ENCODE data around the gene ADAM10. TPM values are rescaled to one million over a fixed set of nuclear protein-coding genes. Genes with fewer than 3 reads are reported as not detected.
"Not testable (repeated sequence)": the region's sequence is repeated elsewhere in the genome, so short reads cannot be mapped to it uniquely, and the experiment has no call there.

The ADAM10 gene
- 64.9 TPM for total RNA-seq
- long read RNA-seq, full-length matches to known transcripts, result 15 of 17 reads
- long read RNA-seq, partial matches to known transcripts, result 2 of 17 reads
- long read RNA-seq, other reads (novel, unspliced or antisense), result 0 of 17 reads

- DNase-seq (ENCODE audit: missing footprints), result peak; percentile 100
- intact Hi-C loops (cut with DNase I), result loop anchor here (1.0 to 10.0 kb wide), 6 partner anchors 22 to 477 kb away; partner anchors contain the start of gene MINDY2
- peak; percentile 98 for ATAC-seq
Measured at GRCh38 chr15:58749532-58750337, at the start of gene ADAM10. Gene ADAM10 (minus strand): TSS chr15:58749707. CDS start chr15:58749534, 173 bp downstream.

GRCh38 chr15:58797505-58797904 lies 48.0 kb upstream of the ADAM10 start:
- DNase-seq (ENCODE audit: missing footprints) (no peak), ATAC-seq (no peak)
- intact Hi-C loops (cut with DNase I), result no loop called here

- intact Hi-C loops (cut with DNase I), result no loop called here
- ATAC-seq, result no peak
- DNase-seq (ENCODE audit: missing footprints), result no peak
Measured at GRCh38 chr15:58795825-58796224, 46.3 kb upstream of the ADAM10 start.

DNA sequence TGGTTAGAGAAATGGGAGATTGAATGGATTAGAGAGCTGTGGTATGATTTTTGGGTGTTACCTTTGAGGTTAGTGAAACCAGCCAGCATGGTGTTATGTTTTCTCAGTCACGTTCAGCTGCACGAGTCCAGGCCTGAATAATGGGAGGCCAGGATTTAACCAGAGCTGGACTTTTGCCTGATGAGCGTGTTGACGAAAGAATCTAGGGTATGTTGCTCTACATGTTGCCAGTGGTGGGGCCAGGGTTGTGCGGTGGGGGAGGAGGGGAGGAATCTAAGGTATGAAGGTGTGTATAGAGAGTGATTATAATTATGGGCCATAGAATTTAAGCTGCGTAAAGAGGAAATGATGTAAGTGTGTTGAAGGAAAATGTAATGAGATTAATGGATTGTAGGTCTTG lies 44.4 kb upstream of the ADAM10 start:
- intact Hi-C loops (cut with DNase I), result no loop called here

DNA sequence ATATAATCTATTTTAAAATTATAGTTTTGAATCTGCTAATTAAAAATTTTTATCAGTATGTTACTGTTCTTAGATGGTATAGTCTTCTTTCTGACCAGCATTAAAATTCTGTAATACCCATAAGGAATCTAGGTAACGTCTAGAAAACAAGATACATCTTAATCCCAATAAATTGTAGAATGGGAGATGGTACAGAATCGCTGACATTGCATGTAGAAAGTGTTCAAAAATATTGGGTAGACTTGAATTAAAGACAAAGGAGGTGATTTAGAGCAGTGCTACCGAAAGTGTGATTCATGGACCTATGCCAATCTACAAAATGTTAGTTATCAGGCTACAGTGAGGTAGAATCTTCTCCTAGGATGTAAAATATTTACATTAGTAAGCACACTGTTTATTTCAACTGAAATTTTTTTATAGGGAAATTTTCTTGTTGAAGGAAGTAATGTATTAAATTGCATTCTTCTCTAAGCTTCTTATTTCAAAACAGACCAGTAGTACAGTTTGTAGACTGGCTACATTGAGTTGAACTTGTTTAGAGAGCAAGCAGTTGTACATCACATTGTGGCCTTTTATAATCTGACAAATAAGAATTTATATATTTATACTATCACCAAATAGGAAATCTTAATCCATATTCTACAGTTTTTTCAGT lies 38.7 kb upstream of the ADAM10 start:
- DNase-seq (ENCODE audit: missing footprints) (no peak), ATAC-seq (no peak)
- intact Hi-C loops (cut with DNase I), result no loop called here

More for the DNA sequence above, 44.4 kb upstream of the ADAM10 start:
- no peak for DNase-seq (ENCODE audit: missing footprints)
- ATAC-seq, result no peak

- ATAC-seq (no peak), DNase-seq (ENCODE audit: missing footprints) (no peak)
- intact Hi-C loops (cut with DNase I), result no loop called here
Measured at GRCh38 chr15:58785355-58785754, 35.8 kb upstream of the ADAM10 start.

DNA sequence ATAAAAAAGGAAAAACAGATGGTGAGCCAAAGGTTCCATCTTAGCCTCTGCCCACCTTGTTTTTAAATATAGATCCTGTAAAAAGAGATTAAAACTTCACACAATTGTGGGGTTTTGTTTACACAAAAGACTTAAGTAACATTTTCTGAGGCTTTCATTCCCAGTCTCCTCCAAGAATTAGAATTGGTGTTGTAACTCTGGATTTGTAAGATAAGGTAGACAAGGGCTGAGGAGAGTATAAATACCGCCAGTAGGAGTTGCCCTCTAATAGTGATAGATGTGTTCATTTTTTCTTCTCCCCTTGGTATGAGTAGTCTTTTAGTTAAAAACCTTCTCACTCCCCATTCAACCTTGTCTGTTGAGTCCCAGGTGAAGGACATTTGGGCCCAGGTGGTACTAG lies 30.0 kb upstream of the ADAM10 start:
- no peak for ATAC-seq
- intact Hi-C loops (cut with DNase I), result loop anchor here (10.0 kb wide), 1 partner anchor 445 kb away; no protein-coding TSS in a partner anchor
- DNase-seq (ENCODE audit: missing footprints), result no peak

GRCh38 chr15:58777107-58777506 lies 27.6 kb upstream of the ADAM10 start:
- DNase-seq (ENCODE audit: missing footprints) (no peak), ATAC-seq (no peak)
- intact Hi-C loops (cut with DNase I), result loop anchor here (10.0 kb wide), 1 partner anchor 442 kb away; no protein-coding TSS in a partner anchor

DNA sequence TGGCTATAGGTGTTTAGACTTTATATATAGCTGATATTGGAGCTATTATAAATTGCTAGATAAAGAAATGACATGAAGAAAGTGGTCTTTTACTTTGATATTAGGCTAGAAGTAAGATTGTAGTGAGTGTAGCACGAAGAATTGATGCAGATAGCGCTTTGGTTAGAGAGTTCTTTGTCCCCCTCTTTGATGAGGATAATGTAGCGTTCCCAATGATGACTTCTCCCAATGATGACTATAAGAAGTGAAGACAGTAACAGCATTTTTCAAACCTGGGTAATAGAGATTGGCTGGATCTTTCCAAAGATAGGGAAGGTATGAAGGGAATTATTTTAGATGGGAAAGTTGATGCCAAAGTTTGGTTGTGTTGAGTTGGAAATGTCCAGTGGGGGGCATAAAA lies 25.9 kb upstream of the ADAM10 start:
- intact Hi-C loops (cut with DNase I), result loop anchor here (10.0 kb wide), 1 partner anchor 441 kb away; no protein-coding TSS in a partner anchor
- DNase-seq (ENCODE audit: missing footprints), result no peak
- ATAC-seq, result no peak

DNA sequence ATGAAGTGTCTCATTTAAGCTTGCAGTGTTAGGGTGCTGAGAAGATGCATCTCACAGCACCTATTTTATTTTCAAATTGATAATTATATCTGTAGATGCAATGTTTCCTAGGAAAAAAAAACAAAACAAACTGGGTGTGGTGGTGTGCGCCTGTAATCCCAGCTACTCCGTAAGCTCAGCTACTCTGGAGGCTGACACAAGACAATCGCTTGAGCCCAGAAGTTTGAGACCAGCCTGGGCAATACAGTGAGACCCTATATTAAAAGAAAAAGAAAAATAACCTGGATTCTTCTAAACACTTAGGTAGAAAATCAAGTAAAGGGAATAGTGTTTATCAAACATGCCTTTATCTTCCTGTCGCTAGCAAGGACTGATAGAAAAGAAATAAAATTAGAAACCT lies 23.5 kb upstream of the ADAM10 start:
- no peak for DNase-seq (ENCODE audit: missing footprints)
- no peak for ATAC-seq
- intact Hi-C loops (cut with DNase I), result loop anchor here (5.0 to 10.0 kb wide), 3 partner anchors 438 to 664 kb away; partner anchors contain the start of gene FAM81A

DNA sequence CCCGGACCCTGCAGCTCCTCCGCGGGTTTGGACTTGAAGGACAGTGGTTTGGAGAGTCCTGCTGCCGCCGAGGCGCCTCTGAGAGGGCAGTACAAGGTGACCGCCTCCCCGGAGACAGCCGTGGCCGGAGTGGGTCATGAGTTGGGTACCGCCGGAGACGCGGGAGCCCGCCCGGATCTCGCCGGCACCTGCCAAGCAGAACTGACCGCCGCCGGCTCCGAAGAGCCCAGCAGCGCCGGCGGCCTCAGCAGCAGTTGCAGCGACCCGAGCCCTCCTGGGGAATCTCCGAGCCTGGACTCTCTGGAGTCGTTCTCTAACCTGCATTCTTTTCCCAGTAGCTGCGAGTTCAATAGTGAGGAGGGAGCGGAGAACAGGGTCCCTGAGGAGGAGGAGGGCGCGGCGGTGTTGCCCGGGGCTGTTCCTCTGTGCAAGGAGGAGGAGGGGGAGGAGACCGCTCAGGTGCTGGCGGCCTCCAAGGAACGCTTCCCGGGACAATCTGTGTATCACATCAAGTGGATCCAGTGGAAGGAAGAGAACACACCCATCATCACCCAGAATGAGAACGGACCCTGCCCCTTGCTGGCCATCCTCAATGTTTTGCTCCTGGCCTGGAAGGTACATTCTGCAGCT lies 22.2 kb upstream of the ADAM10 start:
- ATAC-seq (peak; percentile 21), DNase-seq (ENCODE audit: missing footprints) (peak; percentile 81)
- intact Hi-C loops (cut with DNase I), result loop anchor here (1.0 to 10.0 kb wide), 5 partner anchors 22 to 666 kb away; partner anchors contain the start of genes ADAM10, FAM81A and SLTM

- peak; percentile 100 for DNase-seq (ENCODE audit: missing footprints)
- ATAC-seq, result peak; percentile 99
- intact Hi-C loops (cut with DNase I), result loop anchor here (1.0 to 10.0 kb wide), 5 partner anchors 22 to 666 kb away; partner anchors contain the start of genes ADAM10, FAM81A and SLTM
Measured at GRCh38 chr15:58770857-58771620, 21.5 kb upstream of the ADAM10 start, which contains the start of gene MINDY2. Gene MINDY2 (plus strand): TSS chr15:58771302. CDS start chr15:58771396, 94 bp downstream.

GRCh38 chr15:58770519-58770856 lies 21.0 kb upstream of the ADAM10 start:
- peak; percentile 23 for ATAC-seq

GRCh38 chr15:58768601-58769004 lies 19.1 kb upstream of the ADAM10 start:
- intact Hi-C loops (cut with DNase I); ATAC-seq: not testable (repeated sequence)

More at GRCh38 chr15:58770519-58770856, 21.0 kb upstream of the ADAM10 start:
- no peak for DNase-seq (ENCODE audit: missing footprints)
- intact Hi-C loops (cut with DNase I), result loop anchor here (2.0 to 10.0 kb wide), 4 partner anchors 162 to 667 kb away; partner anchors contain the start of genes FAM81A and SLTM

DNA sequence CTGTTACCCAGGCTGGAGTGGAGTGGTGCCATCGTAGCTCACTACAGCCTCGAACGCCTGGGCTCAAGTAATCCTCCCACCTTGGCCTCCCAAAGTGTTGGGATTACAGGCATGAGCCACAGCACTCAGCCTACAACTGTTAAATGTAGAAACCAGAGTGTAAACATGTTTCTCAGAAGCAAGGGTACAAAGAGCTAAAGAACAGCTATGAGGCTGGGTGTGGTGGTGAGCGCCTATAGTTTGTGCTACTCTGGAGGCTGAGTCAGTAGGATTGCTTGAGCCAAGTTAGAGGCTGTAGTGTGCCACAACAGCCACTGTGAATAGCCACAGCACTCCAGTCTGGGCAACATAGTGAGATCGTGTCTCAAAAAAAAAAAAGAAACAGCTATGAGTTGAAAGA lies 16.8 kb upstream of the ADAM10 start:
- DNase-seq (ENCODE audit: missing footprints), result no peak
- ATAC-seq, result no peak
- intact Hi-C loops (cut with DNase I), result no loop called here

More at GRCh38 chr15:58768601-58769004, 19.1 kb upstream of the ADAM10 start:
- DNase-seq (ENCODE audit: missing footprints), result not testable (repeated sequence)

DNA sequence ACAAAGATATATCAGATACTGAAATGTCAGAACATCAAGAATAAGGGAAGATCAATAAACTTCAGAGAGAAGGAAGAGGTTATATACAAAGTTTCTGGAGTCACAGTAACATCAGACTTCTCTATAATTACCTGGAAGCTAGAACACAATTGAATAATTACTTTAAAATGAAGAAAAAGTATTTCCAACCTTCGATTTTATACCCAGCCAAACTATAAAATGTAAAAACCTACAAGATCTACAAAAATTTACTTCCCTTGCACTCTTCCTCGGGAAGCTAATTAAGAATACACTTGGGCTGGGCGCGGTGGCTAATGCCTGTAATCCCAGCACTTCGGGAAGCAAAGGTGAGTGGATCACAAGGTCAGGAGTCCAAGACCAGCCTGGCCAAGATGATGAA lies 15.0 kb upstream of the ADAM10 start:
- ATAC-seq (no peak), DNase-seq (ENCODE audit: missing footprints) (no peak)
- intact Hi-C loops (cut with DNase I), result no loop called here

GRCh38 chr15:58762731-58763130 lies 13.2 kb upstream of the ADAM10 start:
- ATAC-seq (no peak), DNase-seq (ENCODE audit: missing footprints) (no peak)
- intact Hi-C loops (cut with DNase I), result no loop called here

DNA sequence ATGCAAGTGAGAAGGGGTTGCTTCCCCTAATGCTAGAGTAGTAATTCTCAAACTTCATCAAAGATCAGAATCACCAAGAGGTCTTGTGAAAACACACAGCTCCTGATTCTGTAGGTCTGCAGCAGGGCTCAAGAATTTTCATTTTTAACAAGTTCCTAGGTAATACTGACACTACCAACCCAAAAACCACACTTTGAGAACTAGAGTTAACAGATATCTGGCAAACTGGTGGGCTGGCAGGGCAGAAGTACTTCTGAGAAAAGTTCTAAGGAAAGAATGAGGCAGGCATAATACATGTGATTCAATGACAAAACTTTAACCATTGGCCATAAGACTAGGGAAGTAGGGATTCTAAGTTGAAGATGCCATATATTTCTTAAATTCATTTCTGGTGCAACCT lies 12.8 kb upstream of the ADAM10 start:
- ATAC-seq, result no peak
- intact Hi-C loops (cut with DNase I), result no loop called here
- DNase-seq (ENCODE audit: missing footprints), result no peak
